Islet of Langerhans (tissue), 1 donor: ENCODE measurements around the gene COL28A1.
"Not testable (repeated sequence)": the region's sequence is repeated elsewhere in the genome, so short reads cannot be mapped to it uniquely, and the experiment has no call there.

ENCODE experiments used
- FAIRE-seq: peaks from one replicate; lab custom pipeline; 2011; peaks lifted over from hg19 to GRCh38; lab: Jason Lieb, UNC

COL28A1 gene

DNA sequence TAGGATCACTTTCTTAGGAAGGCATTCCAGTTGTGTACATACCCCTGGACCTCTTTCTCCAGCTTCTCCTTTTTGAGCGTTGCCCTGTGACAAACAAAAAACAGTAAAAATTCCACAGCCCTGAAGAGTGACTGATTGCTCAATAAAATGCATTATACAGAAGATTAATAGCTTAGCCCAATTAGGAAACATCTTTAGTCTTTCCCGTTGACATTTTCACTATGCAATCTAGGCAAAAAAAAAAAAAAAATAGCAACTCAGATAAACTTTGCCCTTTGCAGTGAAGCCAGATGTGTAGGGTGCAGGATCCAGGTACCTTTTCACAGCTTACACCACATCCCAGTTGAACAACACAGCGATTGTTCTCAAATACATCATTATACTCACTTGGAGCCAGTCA, 17.9 kb downstream of the COL28A1 start:
- FAIRE-seq = no peak

GRCh38 chr7:7516662-7517061, 19.0 kb downstream of the COL28A1 start:
- FAIRE-seq = no peak

DNA sequence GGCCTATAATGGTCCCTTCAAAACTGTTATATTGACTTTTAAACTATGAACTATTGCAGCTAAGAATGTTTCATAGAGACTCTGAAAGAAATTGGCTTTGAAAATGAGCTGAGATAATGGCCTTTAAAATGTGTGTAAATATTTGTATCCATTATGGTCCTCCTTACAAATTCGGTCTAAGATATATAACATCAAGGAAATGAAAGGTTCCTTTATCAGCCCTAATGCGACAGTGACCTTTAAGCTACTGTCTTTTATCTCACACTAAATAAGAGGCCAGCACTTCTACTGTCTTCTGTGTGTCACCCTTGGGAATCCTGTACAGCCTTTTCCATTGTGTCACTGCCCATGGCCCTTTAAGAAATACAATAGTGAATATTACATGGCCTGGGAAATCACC, 19.5 kb downstream of the COL28A1 start:
- no peak for FAIRE-seq

GRCh38 chr7:7512861-7513597, 22.6 kb downstream of the COL28A1 start:
- FAIRE-seq = no peak

DNA sequence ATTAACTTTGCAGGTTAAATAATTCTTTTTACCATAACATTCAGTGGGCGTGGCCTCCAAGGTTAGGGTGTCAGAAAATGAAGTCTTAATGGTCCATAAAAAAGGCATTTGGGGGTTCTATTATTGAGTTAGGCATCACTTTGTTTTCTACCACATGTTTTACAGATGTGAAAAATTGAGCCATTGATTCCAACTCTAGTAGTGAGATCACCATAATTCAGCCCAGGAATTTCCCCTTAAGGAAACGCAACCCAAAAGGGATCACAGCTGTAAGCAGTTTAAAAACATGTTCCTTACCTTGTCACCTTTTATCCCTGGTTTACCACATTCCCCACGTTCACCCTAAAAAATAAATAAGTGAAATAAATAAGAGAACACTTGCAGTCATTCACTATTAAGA, 24.9 kb downstream of the COL28A1 start:
- FAIRE-seq = no peak

- peak; percentile 68 for FAIRE-seq
Measured at GRCh38 chr7:7505915-7506314, 29.8 kb downstream of the COL28A1 start.

GRCh38 chr7:7504910-7505704, 30.6 kb downstream of the COL28A1 start:
- no peak for FAIRE-seq

DNA sequence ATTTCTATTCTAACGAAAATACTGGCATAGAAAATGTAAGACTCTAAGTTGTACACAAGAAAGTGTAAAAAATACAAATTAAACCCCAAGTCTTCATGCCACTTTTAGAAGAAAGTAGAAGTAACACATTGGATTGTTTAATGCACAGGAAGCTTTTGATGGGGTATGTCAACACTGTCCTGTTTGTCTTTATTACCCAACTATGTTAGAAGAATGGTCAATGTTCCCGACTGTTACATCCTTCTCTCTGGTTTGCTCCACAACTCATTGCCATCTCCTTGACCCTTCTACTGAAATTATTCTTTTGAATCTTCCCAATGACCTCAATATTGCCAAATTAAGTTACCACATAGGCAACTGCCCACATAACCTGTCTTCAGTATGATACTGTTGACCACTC, 35.8 kb downstream of the COL28A1 start:
- FAIRE-seq = no peak

- peak; percentile 27 for FAIRE-seq
Measured at GRCh38 chr7:7498856-7499255, 36.8 kb downstream of the COL28A1 start.

- no peak for FAIRE-seq
Measured at GRCh38 chr7:7496311-7496710, 39.4 kb downstream of the COL28A1 start.

GRCh38 chr7:7495171-7495570, 40.5 kb downstream of the COL28A1 start:
- no peak for FAIRE-seq

DNA sequence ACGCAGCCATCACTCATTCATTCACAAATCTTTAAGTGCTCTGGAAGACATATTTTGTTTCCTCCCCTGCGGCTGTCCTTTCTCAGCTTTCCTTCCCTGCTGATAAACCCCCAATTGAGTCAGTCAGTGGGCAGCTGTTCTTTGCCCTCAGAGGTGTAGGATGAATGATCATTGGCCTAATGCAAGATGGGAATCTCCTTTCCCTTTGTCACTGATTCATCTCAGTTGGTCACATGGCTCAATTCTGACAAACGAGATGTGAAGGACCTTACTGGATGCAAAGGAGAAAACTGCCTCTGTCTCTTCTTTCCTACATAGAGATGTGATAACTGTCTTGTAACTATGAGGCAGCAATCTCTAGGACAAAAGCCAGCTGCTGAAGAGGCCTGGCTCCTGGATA, 44.6 kb downstream of the COL28A1 start:
- FAIRE-seq = no peak

DNA sequence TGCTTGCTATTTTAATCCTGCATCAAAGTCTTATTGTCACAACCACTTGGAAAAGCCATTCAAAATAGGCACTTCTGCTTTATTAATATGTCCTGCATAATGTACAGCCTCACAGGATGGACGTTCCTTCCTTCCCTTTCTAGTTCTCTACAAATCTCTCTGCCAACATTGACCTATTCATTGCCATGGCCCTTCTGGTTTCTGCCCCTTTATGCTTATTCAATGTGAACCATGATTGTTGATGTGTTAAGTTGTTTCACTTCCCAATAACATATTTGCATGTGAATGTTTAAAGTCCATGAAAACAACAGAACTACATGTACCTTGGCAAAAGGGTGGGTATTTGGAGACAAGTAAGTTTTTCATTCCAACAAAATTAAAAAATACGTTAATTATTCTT, 45.7 kb downstream of the COL28A1 start:
- no peak for FAIRE-seq

DNA sequence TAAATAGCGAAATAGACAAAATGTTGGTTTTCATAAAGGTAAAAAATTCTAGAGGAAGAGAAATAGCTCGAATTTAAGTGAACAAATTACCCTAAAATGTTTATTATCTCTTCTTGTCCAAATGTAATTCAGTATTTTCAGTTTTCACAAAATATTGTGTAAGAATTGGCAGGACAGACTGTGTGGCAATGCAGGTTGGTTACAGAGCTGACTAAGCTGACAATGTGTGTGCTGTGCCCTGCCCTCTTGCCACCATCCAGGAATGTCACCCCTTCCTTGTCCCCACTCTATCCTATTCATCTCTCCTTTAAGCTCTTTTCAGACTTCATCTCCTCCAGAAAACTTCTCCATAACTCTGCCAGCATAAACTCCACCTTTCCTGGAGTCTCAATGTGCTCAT, 46.1 kb downstream of the COL28A1 start:
- no peak for FAIRE-seq

- FAIRE-seq = no peak
Measured at GRCh38 chr7:7486362-7486761, 49.3 kb downstream of the COL28A1 start.

GRCh38 chr7:7484072-7484471, 51.6 kb downstream of the COL28A1 start:
- FAIRE-seq = no peak

- no peak for FAIRE-seq
Measured at GRCh38 chr7:7481802-7482201, 53.9 kb downstream of the COL28A1 start.

GRCh38 chr7:7479275-7479805, 56.3 kb downstream of the COL28A1 start:
- FAIRE-seq = no peak

DNA sequence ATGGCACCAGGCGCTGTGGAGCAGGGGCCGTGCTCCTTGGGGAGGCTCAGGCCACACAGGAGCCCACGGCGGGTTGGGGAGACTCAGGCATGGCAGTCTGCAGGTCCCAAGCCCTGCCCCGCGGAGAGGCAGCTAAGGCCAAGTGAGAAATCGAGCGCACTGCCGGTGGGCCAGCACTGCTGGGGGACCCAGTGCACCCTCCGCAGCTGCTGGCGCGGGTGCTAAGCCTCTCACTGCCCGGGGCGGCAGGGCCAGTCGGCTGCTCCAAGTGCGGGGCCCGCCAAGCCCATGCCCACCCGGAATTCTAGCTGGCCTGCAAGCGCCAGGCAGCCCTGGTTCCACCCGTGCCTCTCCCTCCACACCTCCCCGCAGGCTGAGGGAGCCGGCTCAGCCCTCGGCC, 57.1 kb downstream of the COL28A1 start:
- no peak for FAIRE-seq

DNA sequence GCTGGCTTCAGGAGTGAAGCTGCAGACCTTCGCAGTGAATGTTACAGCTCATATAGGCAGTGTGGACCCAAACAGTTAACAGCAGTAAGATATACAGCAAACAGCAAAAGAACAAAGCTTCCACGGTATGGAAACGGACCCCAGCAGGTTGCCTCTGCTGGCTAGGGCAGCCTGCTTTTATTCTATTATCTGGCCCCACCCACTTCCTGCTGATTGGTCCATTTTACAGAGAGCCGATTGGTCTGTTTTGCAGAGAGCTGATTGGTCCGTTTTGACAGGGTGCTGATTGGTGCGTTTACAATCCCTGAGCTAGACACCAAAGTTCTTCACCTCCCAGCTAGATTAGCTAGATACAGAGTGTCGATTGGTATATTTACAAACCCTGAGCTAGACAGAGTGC, 58.0 kb downstream of the COL28A1 start:
- FAIRE-seq = not testable (repeated sequence)

DNA sequence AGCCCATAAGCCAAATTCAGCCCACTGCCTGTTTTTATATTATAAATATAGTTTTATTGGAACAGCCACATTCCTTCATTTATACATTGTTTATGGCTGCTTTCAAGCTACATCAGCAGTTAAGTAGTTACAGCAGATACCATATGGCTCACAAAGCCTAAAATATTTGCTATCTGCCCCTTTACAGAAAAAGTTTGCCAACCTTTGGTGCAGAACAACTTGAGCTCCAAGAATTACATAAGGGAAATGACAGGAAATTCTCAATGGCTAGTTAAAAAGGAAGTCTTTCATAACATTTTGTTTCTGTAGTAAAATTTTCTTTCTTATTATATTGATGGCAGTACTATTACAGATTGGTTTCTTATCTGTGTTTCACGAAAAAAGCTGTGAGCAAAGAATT, 59.3 kb downstream of the COL28A1 start:
- FAIRE-seq = no peak

DNA sequence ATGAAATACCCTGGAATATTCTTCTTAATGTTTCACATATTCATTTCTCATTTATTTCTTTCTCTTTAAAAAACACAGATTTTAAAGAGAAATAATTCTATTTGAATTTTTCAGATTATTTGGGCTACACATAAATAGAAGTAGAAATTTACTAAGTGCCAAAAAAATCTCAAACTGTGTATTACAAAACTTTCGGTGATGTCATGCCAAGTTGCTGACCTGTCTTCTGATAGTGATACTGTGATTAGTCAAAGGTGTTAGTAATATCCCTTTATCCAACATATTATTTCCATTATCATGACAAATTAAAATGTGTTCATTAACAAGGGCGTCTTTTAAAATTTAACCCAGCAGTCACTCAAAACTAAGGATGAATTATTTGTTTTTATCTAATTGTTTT, 60.1 kb downstream of the COL28A1 start:
- no peak for FAIRE-seq

- no peak for FAIRE-seq
Measured at GRCh38 chr7:7474436-7474835, 61.2 kb downstream of the COL28A1 start.
